HepG2 (cell line): Measurements from ENCODE around the gene PSMA7. TPM values are rescaled to one million over a fixed set of nuclear protein-coding genes. Genes with fewer than 3 reads are reported as not detected.

Experiments
- ARNTL ChIP-seq: sonication (generic); formaldehyde crosslinking; IDR thresholded peaks from 2 replicates; pipeline ENCODE4 v1.4.0; 2020; ENCODE audit warnings: mild to moderate bottlenecking, missing genetic modification reagents
- ETS1 ChIP-seq: sonication (generic); formaldehyde crosslinking; IDR thresholded peaks from 2 replicates; pipeline ENCODE4 v1.4.0; 2020; ENCODE audit warnings: missing genetic modification reagents
- FLYWCH1 ChIP-seq: sonication (generic); formaldehyde crosslinking; IDR thresholded peaks from 2 replicates; pipeline ENCODE4 v1.8.1; 2023; ENCODE audit warnings: mild to moderate bottlenecking, missing genetic modification reagents
- HMGA1 ChIP-seq: sonication (generic); formaldehyde crosslinking; conservative IDR thresholded peaks from 2 replicates; pipeline ENCODE4 v1.4.0; 2020; ENCODE audit warnings: missing genetic modification reagents
- MLXIP ChIP-seq: sonication (generic); formaldehyde crosslinking; IDR thresholded peaks from 2 replicates; pipeline ENCODE4 v1.9.0; 2021; ENCODE audit warnings: missing genetic modification reagents, borderline replicate concordance
- MYPOP ChIP-seq: sonication (generic); formaldehyde crosslinking; IDR thresholded peaks from 2 replicates; pipeline ENCODE4 v1.8.1; 2023; ENCODE audit warnings: mild to moderate bottlenecking, moderate library complexity, missing genetic modification reagents
- NCOA2 ChIP-seq: sonication (generic); formaldehyde crosslinking; IDR thresholded peaks from 2 replicates; pipeline ENCODE4 v1.8.0; 2022; ENCODE audit warnings: inconsistent platforms
- RARG ChIP-seq: sonication (generic); formaldehyde crosslinking; IDR thresholded peaks from 2 replicates; pipeline ENCODE4 v1.4.0; 2020; ENCODE audit warnings: low read depth, mild to moderate bottlenecking, missing genetic modification reagents
- SATB2 ChIP-seq: sonication (generic); formaldehyde crosslinking; IDR thresholded peaks from 2 replicates; pipeline ENCODE4 v1.5.0; 2020; ENCODE audit warnings: missing genetic modification reagents
- SRSF4 ChIP-seq: fragments of 200-400 bp; formaldehyde crosslinking; IDR thresholded peaks from one replicate; pipeline ENCODE4 v1.6.1; 2018; ENCODE audit warnings: mild to moderate bottlenecking, low read depth, low read length, moderate library complexity; ENCODE audit not compliant: poor library complexity, severe bottlenecking
- TAF15 ChIP-seq: fragments of 200-400 bp; formaldehyde crosslinking; IDR thresholded peaks from one replicate; pipeline ENCODE4 v1.6.1; 2018; ENCODE audit warnings: mild to moderate bottlenecking, low read depth, low read length; ENCODE audit not compliant: poor library complexity, severe bottlenecking
- USF2 ChIP-seq, 2 experiments: sonication (generic) in 1 of 2; formaldehyde crosslinking in 1 of 2; IDR thresholded peaks; 2 replicates each; pipeline versions ENCODE4 v1.5.1 to v1.6.1; 2011 to 2020; ENCODE audit warnings: borderline replicate concordance in 1 of 2, low read depth in 1 of 2, low read length in 1 of 2, mild to moderate bottlenecking in 1 of 2, missing genetic modification reagents in 1 of 2, moderate library complexity in 1 of 2
- ZBTB38 ChIP-seq: sonication (generic); formaldehyde crosslinking; IDR thresholded peaks from 2 replicates; pipeline ENCODE4 v1.5.1; 2020; ENCODE audit warnings: mild to moderate bottlenecking, missing genetic modification reagents
- ZC3H4 ChIP-seq: sonication (generic); formaldehyde crosslinking; IDR thresholded peaks from 2 replicates; pipeline ENCODE4 v1.4.0; 2020; ENCODE audit warnings: missing genetic modification reagents, borderline replicate concordance
- ZFYVE20 ChIP-seq: sonication (generic); formaldehyde crosslinking; IDR thresholded peaks from 2 replicates; pipeline ENCODE4 v1.8.0; 2023; ENCODE audit warnings: low read depth, mild to moderate bottlenecking, moderate library complexity, missing genetic modification reagents, borderline replicate concordance
- ZNF251 ChIP-seq: sonication (generic); formaldehyde crosslinking; IDR thresholded peaks from 2 replicates; pipeline ENCODE4 v1.9.0; 2021; ENCODE audit warnings: mild to moderate bottlenecking, missing genetic modification reagents
- ZNF274 ChIP-seq: sonication (generic); formaldehyde crosslinking; IDR thresholded peaks from 2 replicates; pipeline ENCODE4 v1.5.1; 2020; ENCODE audit warnings: mild to moderate bottlenecking, missing genetic modification reagents
- ZNF724P ChIP-seq: sonication (generic); formaldehyde crosslinking; IDR thresholded peaks from 2 replicates; pipeline ENCODE4 v1.8.0; 2022; ENCODE audit warnings: missing genetic modification reagents, borderline replicate concordance
- ZSCAN30 ChIP-seq: sonication (generic); formaldehyde crosslinking; IDR thresholded peaks from 2 replicates; pipeline ENCODE4 v1.5.0; 2020; ENCODE audit warnings: mild to moderate bottlenecking, missing genetic modification reagents
- polyA plus RNA-seq, 8 experiments: library from polyadenylated mRNA; depleted of rRNA in 3 of 8; stranded (reverse) in 7 of 8; unstranded in 1 of 8; fragments of >200 nt; fragmentation: Illumina TruSeq in 4 of 8; extraction: Trizol in 4 of 8; gene quantifications; 2 replicates each; pipeline versions ENCODE4 v1.2.1 to v1.2.3, GENCODE V29; 2011 to 2016; ENCODE audit warnings: low read depth in 4 of 8, missing spikeins in 1 of 8, mixed read lengths in 1 of 8; ENCODE audit not compliant: insufficient read depth in 1 of 8
- total RNA-seq, 5 experiments: library from RNA; depleted of rRNA; stranded (reverse); fragments of >200 nt; fragmentation: Illumina TruSeq; extraction: Trizol; gene quantifications; 2 replicates each; pipeline ENCODE4 v1.2.3, GENCODE V29; 2016; ENCODE audit warnings: low read depth in 1 of 5

PSMA7 gene
- total and polyA plus RNA-seq, 2 of the 13 experiments (the other 11 are each of a cell fraction or from before 2014, with no cell fraction given) = 531 to 631 TPM

GRCh38 chr20:62120990-62121775, 22.0 kb downstream of the PSMA7 start (continued):
- TF ChIP-seq USF2 (IDR thresholded peaks at IDR 0.05; ENCODE audit: low read depth, low read length) = no peak
- 0 out of 2 replicates have a peak, but pooled peaks have one; percentile 32 for TF ChIP-seq USF2 (CRISPR knock-in tag; IDR thresholded peaks at IDR 0.05; ENCODE audit: borderline replicate concordance)
- TF ChIP-seq ARNTL (CRISPR knock-in tag) = peak; percentile 56; the same call in 1 of the 2 replicates
- no peak for TF ChIP-seq ETS1 (CRISPR knock-in tag)
- peak; percentile 8; the same call in 1 of the 2 replicates for TF ChIP-seq NCOA2
- 0 out of 2 replicates have a peak, but pooled peaks have one; percentile 60 for TF ChIP-seq ZSCAN30 (CRISPR knock-in tag)
- TF ChIP-seq SRSF4 = no peak
- peak; percentile 63; the same call in 1 of the 2 replicates for TF ChIP-seq MYPOP (CRISPR knock-in tag)
- 0 out of 2 replicates have a peak, but pooled peaks have one; percentile 34 for TF ChIP-seq RARG (CRISPR knock-in tag)
- TF ChIP-seq ZC3H4 = 0 out of 2 replicates have a peak, but pooled peaks have one; percentile 20
- peak; percentile 79; the same call in 1 of the 2 replicates for TF ChIP-seq ZNF274 (CRISPR knock-in tag)
- TF ChIP-seq ZNF724P (CRISPR knock-in tag) = no peak
- 0 out of 2 replicates have a peak, but pooled peaks have one; percentile 49 for TF ChIP-seq FLYWCH1 (CRISPR knock-in tag)
- TF ChIP-seq ZNF251 (CRISPR knock-in tag) = no peak
- TF ChIP-seq TAF15 = peak; percentile 68
- TF ChIP-seq ZBTB38 (CRISPR knock-in tag) = peak; percentile 10; the same call in 1 of the 2 replicates
- TF ChIP-seq HMGA1 (CRISPR knock-in tag) = no peak
- TF ChIP-seq ZFYVE20 = no peak
- TF ChIP-seq MLXIP (CRISPR knock-in tag) = 0 out of 2 replicates have a peak, but pooled peaks have one; percentile 42
- peak; percentile 71; the same call in 1 of the 2 replicates for TF ChIP-seq SATB2 (CRISPR knock-in tag)
